ENCODE data around the gene ZDHHC5.
"Not testable (repeated sequence)": the region's sequence is repeated elsewhere in the genome, so short reads cannot be mapped to it uniquely, and the experiment has no call there.

ZDHHC5 gene

GRCh38 chr11:57668434-57668782 is 494 bp downstream of the ZDHHC5 start:
- no peak for DNase-seq

GRCh38 chr11:57674251-57674650 is 6.3 kb downstream of the ZDHHC5 start:
- no peak for DNase-seq

- DNase-seq, result no peak
Observed at GRCh38 chr11:57675176-57675941, 7.4 kb downstream of the ZDHHC5 start.

GRCh38 chr11:57679396-57679795 is 11.5 kb downstream of the ZDHHC5 start:
- DNase-seq, result no peak

- DNase-seq, result no peak
Observed at GRCh38 chr11:57680552-57680874, 12.6 kb downstream of the ZDHHC5 start.

- no peak for DNase-seq
Observed at GRCh38 chr11:57681168-57681567, 13.3 kb downstream of the ZDHHC5 start.

GRCh38 chr11:57690474-57690873 is 22.6 kb downstream of the ZDHHC5 start:
- not testable (repeated sequence) for DNase-seq

- no peak for DNase-seq
Observed at GRCh38 chr11:57698843-57699365, 31.0 kb downstream of the ZDHHC5 start.

- no peak for DNase-seq
Observed at GRCh38 chr11:57699813-57700212, 31.9 kb downstream of the ZDHHC5 start.

- DNase-seq, result no peak
Observed at GRCh38 chr11:57700425-57700824, 32.5 kb downstream of the ZDHHC5 start.

GRCh38 chr11:57703341-57703740 is 35.4 kb downstream of the ZDHHC5 start:
- DNase-seq, result no peak

GRCh38 chr11:57704932-57705331 is 37.0 kb downstream of the ZDHHC5 start:
- no peak for DNase-seq

- not testable (repeated sequence) for DNase-seq
Observed at GRCh38 chr11:57705432-57705831, 37.5 kb downstream of the ZDHHC5 start.

- DNase-seq, result no peak
Observed at GRCh38 chr11:57709802-57710367, 42.0 kb downstream of the ZDHHC5 start.

- DNase-seq, result peak; percentile 44
Observed at GRCh38 chr11:57711414-57712255, 43.7 kb downstream of the ZDHHC5 start, which contains the start of gene MED19. MED19 (minus strand) TSS chr11:57712215; CDS start chr11:57712179, 36 bp downstream.

GRCh38 chr11:57712256-57713150 is 44.6 kb downstream of the ZDHHC5 start, which contains the start of gene TMX2:
TMX2 (plus strand) TSS chr11:57712593; CDS start chr11:57712619, 26 bp downstream.
- DNase-seq, result peak; percentile 94

GRCh38 chr11:57713835-57714234 is 45.9 kb downstream of the ZDHHC5 start:
- DNase-seq, result no peak

GRCh38 chr11:57716726-57717125 is 48.8 kb downstream of the ZDHHC5 start:
- not testable (repeated sequence) for DNase-seq

- no peak for DNase-seq
Observed at GRCh38 chr11:57727185-57727584, 59.3 kb downstream of the ZDHHC5 start.

- no peak for DNase-seq
Observed at GRCh38 chr11:57728829-57729228, 60.9 kb downstream of the ZDHHC5 start.

GRCh38 chr11:57729479-57729878 is 61.6 kb downstream of the ZDHHC5 start:
- DNase-seq, result no peak

GRCh38 chr11:57732661-57733060 is 64.7 kb downstream of the ZDHHC5 start:
- no peak for DNase-seq
